ENCODE measurements around the gene TMEM17. TPM values are rescaled to one million over a fixed set of nuclear protein-coding genes. Genes with fewer than 3 reads are reported as not detected.

Gene TMEM17
- total RNA-seq, 1 donor from 2014 or later: 0.91 TPM

GRCh38 chr2:62479917-62480316 lies 26.1 kb downstream of the TMEM17 start:
- TF ChIP-seq, protein P1, sequence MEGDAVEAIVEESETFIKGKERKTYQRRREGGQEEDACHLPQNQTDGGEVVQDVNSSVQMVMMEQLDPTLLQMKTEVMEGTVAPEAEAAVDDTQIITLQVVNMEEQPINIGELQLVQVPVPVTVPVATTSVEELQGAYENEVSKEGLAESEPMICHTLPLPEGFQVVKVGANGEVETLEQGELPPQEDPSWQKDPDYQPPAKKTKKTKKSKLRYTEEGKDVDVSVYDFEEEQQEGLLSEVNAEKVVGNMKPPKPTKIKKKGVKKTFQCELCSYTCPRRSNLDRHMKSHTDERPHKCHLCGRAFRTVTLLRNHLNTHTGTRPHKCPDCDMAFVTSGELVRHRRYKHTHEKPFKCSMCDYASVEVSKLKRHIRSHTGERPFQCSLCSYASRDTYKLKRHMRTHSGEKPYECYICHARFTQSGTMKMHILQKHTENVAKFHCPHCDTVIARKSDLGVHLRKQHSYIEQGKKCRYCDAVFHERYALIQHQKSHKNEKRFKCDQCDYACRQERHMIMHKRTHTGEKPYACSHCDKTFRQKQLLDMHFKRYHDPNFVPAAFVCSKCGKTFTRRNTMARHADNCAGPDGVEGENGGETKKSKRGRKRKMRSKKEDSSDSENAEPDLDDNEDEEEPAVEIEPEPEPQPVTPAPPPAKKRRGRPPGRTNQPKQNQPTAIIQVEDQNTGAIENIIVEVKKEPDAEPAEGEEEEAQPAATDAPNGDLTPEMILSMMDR (IDR thresholded peaks at IDR 0.05; ENCODE audit: partially characterized antibody, unreplicated experiment): no peak
- peaks cover 2% of the 10 kb centered on the region for H3K27me3 Mint-ChIP-seq (ENCODE audit: unreplicated experiment)
- H3K36me3 Mint-ChIP-seq (ENCODE audit: unreplicated experiment): no peaks in the 10 kb centered on the region
- H3K27ac Mint-ChIP-seq (ENCODE audit: unreplicated experiment): no peak overlapping the region
- peaks cover 1% of the 10 kb centered on the region for H3K9me3 Mint-ChIP-seq (ENCODE audit: unreplicated experiment)
- DNase-seq: no peak
- no peak overlapping the region for H3K4me3 Mint-ChIP-seq (ENCODE audit: unreplicated experiment)
- H3K4me1 Mint-ChIP-seq (ENCODE audit: low read depth, unreplicated experiment): no peaks in the 10 kb centered on the region

DNA sequence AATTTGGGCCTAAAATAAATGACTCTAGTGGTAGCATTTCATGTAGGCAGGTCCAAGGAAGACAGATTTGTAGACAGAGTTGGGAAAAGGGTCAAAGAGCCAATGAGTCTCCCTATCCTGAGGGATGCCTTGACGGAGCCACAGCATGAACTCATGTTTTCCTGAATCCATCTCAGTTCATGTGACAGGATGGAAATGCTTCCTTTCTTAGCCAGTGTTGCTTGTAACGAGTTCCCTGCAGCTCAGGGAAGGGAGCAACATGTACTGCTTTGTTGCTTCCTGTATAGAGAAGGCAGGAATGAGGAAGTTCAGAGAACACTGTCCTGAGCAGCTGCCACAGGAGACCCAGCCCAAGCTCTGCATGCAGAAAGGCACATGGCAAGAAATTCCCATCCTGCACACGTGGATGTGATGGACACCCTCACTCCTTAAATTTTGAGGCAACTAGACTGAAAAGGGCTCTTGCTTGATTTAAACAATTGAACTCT lies 27.9 kb downstream of the TMEM17 start:
- DNase-seq: no peak
- Mint-ChIP-seq H3K36me3 (ENCODE audit: unreplicated experiment) (no peaks in the 10 kb centered on the region), H3K4me1 (ENCODE audit: low read depth, unreplicated experiment) (no peaks in the 10 kb centered on the region), H3K4me3 (ENCODE audit: unreplicated experiment) (no peak overlapping the region), H3K9me3 (ENCODE audit: unreplicated experiment) (peaks cover 1% of the 10 kb centered on the region), H3K27me3 (ENCODE audit: unreplicated experiment) (peaks cover 2% of the 10 kb centered on the region), H3K27ac (ENCODE audit: unreplicated experiment) (no peak overlapping the region)
- TF ChIP-seq, protein P1 (IDR thresholded peaks at IDR 0.05; ENCODE audit: partially characterized antibody, unreplicated experiment): no peak

GRCh38 chr2:62477573-62477972 lies 28.4 kb downstream of the TMEM17 start:
- H3K4me3 Mint-ChIP-seq (ENCODE audit: unreplicated experiment): no peak overlapping the region
- H3K36me3 Mint-ChIP-seq (ENCODE audit: unreplicated experiment): no peaks in the 10 kb centered on the region
- peaks cover 2% of the 10 kb centered on the region for H3K27me3 Mint-ChIP-seq (ENCODE audit: unreplicated experiment)
- no peaks in the 10 kb centered on the region for H3K4me1 Mint-ChIP-seq (ENCODE audit: low read depth, unreplicated experiment)
- no peak overlapping the region for H3K27ac Mint-ChIP-seq (ENCODE audit: unreplicated experiment)
- peaks cover 1% of the 10 kb centered on the region for H3K9me3 Mint-ChIP-seq (ENCODE audit: unreplicated experiment)
- no peak for DNase-seq
- TF ChIP-seq, protein P1 (IDR thresholded peaks at IDR 0.05; ENCODE audit: partially characterized antibody, unreplicated experiment): no peak

DNA sequence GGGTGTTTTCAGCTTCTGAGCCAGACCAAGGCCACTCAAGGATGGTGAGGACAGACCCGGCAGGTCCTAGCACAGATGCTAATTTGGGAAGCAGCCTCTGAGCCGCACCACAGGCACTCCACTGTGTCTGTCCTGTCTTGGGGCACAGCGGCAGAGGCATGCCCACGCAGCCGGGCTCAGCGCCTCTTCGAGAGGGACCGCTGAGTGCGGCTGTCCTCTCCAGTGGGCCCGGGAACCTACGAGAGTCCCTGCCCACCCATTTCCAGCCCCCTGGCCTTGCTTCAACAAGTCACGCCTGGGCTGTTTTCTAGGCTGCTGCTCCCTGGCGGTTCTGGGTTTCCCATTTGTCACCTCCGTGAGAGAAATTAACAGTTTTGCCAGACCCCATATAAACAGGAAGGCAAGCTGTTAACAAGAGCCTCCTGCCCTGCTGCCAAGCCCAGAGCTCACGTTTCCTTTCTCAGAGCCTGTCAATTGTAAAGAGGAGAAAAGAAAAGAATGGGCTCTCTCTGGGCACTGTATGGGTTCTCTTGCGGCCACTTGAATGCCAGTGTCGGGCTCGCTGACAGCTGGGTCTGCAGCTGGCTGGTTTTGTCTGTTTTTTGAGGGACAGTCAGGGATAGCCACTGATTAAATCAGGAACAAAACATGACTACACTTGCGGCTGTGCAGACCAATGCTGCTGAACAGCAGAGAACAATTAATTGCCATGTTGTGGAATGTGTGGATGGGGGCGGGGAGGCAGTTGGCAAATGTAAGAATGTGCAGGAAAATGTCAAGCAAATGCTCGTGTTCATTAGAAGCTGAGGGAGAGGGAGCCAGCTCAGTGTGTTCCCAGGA lies 30.6 kb downstream of the TMEM17 start:
- peaks cover 2% of the 10 kb centered on the region for H3K27me3 Mint-ChIP-seq (ENCODE audit: unreplicated experiment)
- H3K36me3 Mint-ChIP-seq (ENCODE audit: unreplicated experiment): no peaks in the 10 kb centered on the region
- TF ChIP-seq, protein P1 (IDR thresholded peaks at IDR 0.05; ENCODE audit: partially characterized antibody, unreplicated experiment): no peak
- no peak overlapping the region for H3K4me3 Mint-ChIP-seq (ENCODE audit: unreplicated experiment)
- no peaks in the 10 kb centered on the region for H3K9me3 Mint-ChIP-seq (ENCODE audit: unreplicated experiment)
- no peak overlapping the region for H3K27ac Mint-ChIP-seq (ENCODE audit: unreplicated experiment)
- no peak for DNase-seq
- no peaks in the 10 kb centered on the region for H3K4me1 Mint-ChIP-seq (ENCODE audit: low read depth, unreplicated experiment)

DNA sequence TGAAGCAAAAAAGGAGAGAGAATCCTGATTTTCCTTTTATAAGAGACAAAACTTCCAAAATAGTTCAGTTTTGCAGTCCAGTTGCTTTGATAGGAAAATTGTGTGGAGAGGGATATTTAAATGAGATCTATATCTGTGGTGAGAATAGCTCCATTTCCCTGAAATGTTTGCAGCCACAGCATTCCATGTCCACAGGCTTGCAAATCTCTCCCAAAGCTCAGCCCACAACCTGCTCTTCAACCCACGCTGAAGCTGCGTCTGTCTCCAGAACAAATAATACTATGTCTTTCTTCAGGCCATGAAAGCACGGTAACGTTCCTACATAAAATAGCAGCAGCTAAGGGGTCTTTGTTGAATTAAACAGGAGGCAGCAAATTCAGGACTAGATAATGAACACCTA lies 31.8 kb downstream of the TMEM17 start:
- H3K36me3 Mint-ChIP-seq (ENCODE audit: unreplicated experiment): no peaks in the 10 kb centered on the region
- no peak overlapping the region for H3K27ac Mint-ChIP-seq (ENCODE audit: unreplicated experiment)
- H3K4me1 Mint-ChIP-seq (ENCODE audit: low read depth, unreplicated experiment): no peaks in the 10 kb centered on the region
- no peak overlapping the region for H3K4me3 Mint-ChIP-seq (ENCODE audit: unreplicated experiment)
- no peak for DNase-seq
- TF ChIP-seq, protein P1 (IDR thresholded peaks at IDR 0.05; ENCODE audit: partially characterized antibody, unreplicated experiment): no peak
- peaks cover 3% of the 10 kb centered on the region for H3K27me3 Mint-ChIP-seq (ENCODE audit: unreplicated experiment)
- no peaks in the 10 kb centered on the region for H3K9me3 Mint-ChIP-seq (ENCODE audit: unreplicated experiment)
